A549 (cell line): ENCODE results near the gene ECSCR.

Source experiments
- HDAC2 ChIP-seq: fragments of 200-600 bp; sonication (generic); IDR thresholded peaks from 2 replicates; pipeline ENCODE4 v1.6.1; 2016
- POLR2A ChIP-seq: IDR thresholded peaks from 2 replicates; pipeline ENCODE4 v1.6.1; 2012; ENCODE audit warnings: mild to moderate bottlenecking, low read length

GRCh38 chr5:139473565-139473964 lies 11.0 kb upstream of the ECSCR start:
- TF ChIP-seq POLR2A (no peak), HDAC2 (no peak)
